CD4-positive, alpha-beta T cell treated with Interleukin-1 beta for 1 hour (primary cell): ENCODE measurements around the gene QSOX2.

Source experiments
- DNase-seq, 2 donors: peaks; one replicate each; pipeline ENCODE4 v3.0.0-alpha.2; 2020 to 2022

Gene QSOX2

GRCh38 chr9:136187683-136188586 is 57.7 kb downstream of the QSOX2 start:
- DNase-seq = no peak

GRCh38 chr9:136187197-136187596 is 58.4 kb downstream of the QSOX2 start:
- DNase-seq = no peak

- no peak for DNase-seq
Measured at GRCh38 chr9:136186386-136186785, 59.2 kb downstream of the QSOX2 start.

- no peak for DNase-seq
Measured at GRCh38 chr9:136185596-136186366, 59.8 kb downstream of the QSOX2 start.

GRCh38 chr9:136185066-136185465 is 60.5 kb downstream of the QSOX2 start:
- no peak for DNase-seq

- no peak for DNase-seq
Measured at GRCh38 chr9:136182850-136183422, 62.7 kb downstream of the QSOX2 start.

GRCh38 chr9:136182420-136182787 is 63.2 kb downstream of the QSOX2 start:
- DNase-seq = no peak

GRCh38 chr9:136181784-136182419 is 63.7 kb downstream of the QSOX2 start:
- DNase-seq = no peak

- no peak for DNase-seq
Measured at GRCh38 chr9:136180586-136180985, 65.0 kb downstream of the QSOX2 start.

GRCh38 chr9:136179761-136180160 is 65.9 kb downstream of the QSOX2 start:
- DNase-seq = no peak

- DNase-seq = no peak
Measured at GRCh38 chr9:136179101-136179616, 66.5 kb downstream of the QSOX2 start.

GRCh38 chr9:136178773-136179075 is 66.9 kb downstream of the QSOX2 start:
- DNase-seq = no peak

- no peak for DNase-seq
Measured at GRCh38 chr9:136178061-136178772, 67.4 kb downstream of the QSOX2 start.

- no peak for DNase-seq
Measured at GRCh38 chr9:136177224-136177623, 68.4 kb downstream of the QSOX2 start.

GRCh38 chr9:136175616-136176197 is 69.9 kb downstream of the QSOX2 start:
- DNase-seq = no peak

- DNase-seq = no peak
Measured at GRCh38 chr9:136174779-136175615, 70.6 kb downstream of the QSOX2 start.

GRCh38 chr9:136173648-136174290 is 71.8 kb downstream of the QSOX2 start:
- no peak for DNase-seq

GRCh38 chr9:136172412-136173079 is 73.1 kb downstream of the QSOX2 start:
- no peak for DNase-seq

- no peak for DNase-seq
Measured at GRCh38 chr9:136171801-136172411, 73.7 kb downstream of the QSOX2 start.
